SK-N-SH treated with all-trans-retinoic acid at 6 μM for 48 hours (cell line): Measurements from ENCODE around the gene SYNPO.
A peak's percentile ranks its signal among the peaks of the same experiment; 100 is the strongest.

Experiments used
- ATAC-seq: fragments of 200-7000 bp; cut with Tn5 transposase; 3 replicates; pipeline ENCODE4 v1.9.1; 2020; ENCODE audit warnings: mild to moderate bottlenecking, moderate library complexity
- ARNTL ChIP-seq: fragments of 450-650 bp; formaldehyde crosslinking; IDR thresholded peaks from 2 replicates; pipeline ENCODE4 v1.5.0; 2020; ENCODE audit warnings: low read depth, mild to moderate bottlenecking, moderate library complexity, borderline replicate concordance
- CREB5 ChIP-seq: fragments of 250-450 bp; sonication (Bioruptor Pico); IDR thresholded peaks from 2 replicates; pipeline ENCODE4 v1.5.1; 2020; ENCODE audit warnings: low read depth, mild to moderate bottlenecking, moderate library complexity
- CSDC2 ChIP-seq: fragments of 250-450 bp; sonication (Bioruptor Pico); IDR thresholded peaks from 2 replicates; pipeline ENCODE4 v1.5.0; 2020; ENCODE audit warnings: mild to moderate bottlenecking, moderate library complexity
- CSRNP3 ChIP-seq: fragments of 250-450 bp; sonication (Bioruptor Pico); IDR thresholded peaks from 2 replicates; pipeline ENCODE4 v1.5.1; 2021; ENCODE audit warnings: mild to moderate bottlenecking, moderate library complexity
- ESRRG ChIP-seq: fragments of 250-450 bp; sonication (Bioruptor Pico); IDR thresholded peaks from 2 replicates; pipeline ENCODE4 v1.6.1; 2021; ENCODE audit warnings: mild to moderate bottlenecking
- GLIS3 ChIP-seq: fragments of 250-450 bp; sonication (Bioruptor Pico); IDR thresholded peaks from 2 replicates; pipeline ENCODE4 v1.5.0; 2020; ENCODE audit warnings: mild to moderate bottlenecking, moderate library complexity
- ISL1 ChIP-seq: fragments of 250-450 bp; sonication (Bioruptor Pico); IDR thresholded peaks from 2 replicates; pipeline ENCODE4 v2.1.2; 2022; ENCODE audit warnings: mild to moderate bottlenecking, moderate library complexity
- OSR1 ChIP-seq: fragments of 250-450 bp; sonication (Bioruptor Pico); IDR thresholded peaks from 2 replicates; pipeline ENCODE4 v1.8.0; 2022; ENCODE audit warnings: moderate library complexity, mild to moderate bottlenecking, inconsistent platforms
- PATZ1 ChIP-seq: fragments of 250-450 bp; sonication (Bioruptor Pico); IDR thresholded peaks from 2 replicates; pipeline ENCODE4 v1.8.0; 2020; ENCODE audit warnings: mild to moderate bottlenecking, moderate library complexity, borderline replicate concordance
- POU6F1 ChIP-seq: fragments of 250-450 bp; sonication (Bioruptor Pico); IDR thresholded peaks from 2 replicates; pipeline ENCODE4 v1.8.0; 2021; ENCODE audit warnings: low read depth, mild to moderate bottlenecking, moderate library complexity, borderline replicate concordance
- PPARA ChIP-seq: fragments of 250-450 bp; sonication (Bioruptor Pico); IDR thresholded peaks from 2 replicates; pipeline ENCODE4 v1.5.0; 2020; ENCODE audit warnings: mild to moderate bottlenecking, borderline replicate concordance
- RARB ChIP-seq: fragments of 250-450 bp; sonication (Bioruptor Pico); IDR thresholded peaks from 2 replicates; pipeline ENCODE4 v1.8.0; 2021; ENCODE audit warnings: mild to moderate bottlenecking, moderate library complexity
- SNAI2 ChIP-seq: fragments of 250-450 bp; sonication (Bioruptor Pico); IDR thresholded peaks from 2 replicates; pipeline ENCODE4 v1.5.0; 2020; ENCODE audit warnings: mild to moderate bottlenecking, moderate library complexity
- TCF4 ChIP-seq: fragments of 250-450 bp; sonication (Bioruptor Pico); IDR thresholded peaks from 2 replicates; pipeline ENCODE4 v1.8.0; 2021; ENCODE audit warnings: mild to moderate bottlenecking, moderate library complexity, borderline replicate concordance
- TSHZ2 ChIP-seq: fragments of 250-450 bp; sonication (Bioruptor Pico); IDR thresholded peaks from 2 replicates; pipeline ENCODE4 v1.5.0; 2020; ENCODE audit warnings: mild to moderate bottlenecking, moderate library complexity
- ZC3H10 ChIP-seq: fragments of 250-450 bp; sonication (Bioruptor Pico); IDR thresholded peaks from 2 replicates; pipeline ENCODE4 v1.5.1; 2021; ENCODE audit warnings: mild to moderate bottlenecking, moderate library complexity
- ZFP3 ChIP-seq: fragments of 250-450 bp; sonication (Bioruptor Pico); IDR thresholded peaks from 2 replicates; pipeline ENCODE4 v1.5.0; 2020; ENCODE audit warnings: mild to moderate bottlenecking, moderate library complexity
- ZFP30 ChIP-seq: fragments of 450-650 bp; formaldehyde crosslinking; IDR thresholded peaks from 2 replicates; pipeline ENCODE4 v1.5.0; 2022; ENCODE audit warnings: mild to moderate bottlenecking, moderate library complexity
- ZNF565 ChIP-seq: fragments of 450-650 bp; formaldehyde crosslinking; conservative IDR thresholded peaks from 2 replicates; pipeline ENCODE4 v1.5.0; 2020; ENCODE audit warnings: low read depth, mild to moderate bottlenecking, moderate library complexity
- ZNF70 ChIP-seq: fragments of 450-650 bp; formaldehyde crosslinking; IDR thresholded peaks from 2 replicates; pipeline ENCODE4 v1.5.0; 2020; ENCODE audit warnings: mild to moderate bottlenecking, moderate library complexity
- ZNF8 ChIP-seq: fragments of 450-650 bp; formaldehyde crosslinking; IDR thresholded peaks from 2 replicates; pipeline ENCODE4 v1.5.0; 2020; ENCODE audit warnings: mild to moderate bottlenecking, moderate library complexity

SYNPO gene

GRCh38 chr5:150642991-150643710 is 2.7 kb downstream of the SYNPO start:
- TF ChIP-seq POU6F1 (CRISPR knock-in tag) (no peak), ZFP3 (0 out of 2 replicates have a peak, but pooled peaks have one; percentile 2), ZNF565 (CRISPR knock-in tag) (no peak)
- TF ChIP-seq, all 23 proteins: peak for 1

GRCh38 chr5:150644058-150644457 is 3.6 kb downstream of the SYNPO start:
- no peak for TF ChIP-seq GLIS3
- TF ChIP-seq RARB (CRISPR knock-in tag) = no peak
- TF ChIP-seq PPARA (CRISPR knock-in tag) = no peak
- TF ChIP-seq OSR1 (CRISPR knock-in tag) = no peak
- no peak for TF ChIP-seq TCF4
- TF ChIP-seq ZC3H10 = no peak
- no peak for TF ChIP-seq CSRNP3 (CRISPR knock-in tag)
- TF ChIP-seq ZNF70 = no peak
- TF ChIP-seq CSDC2 (CRISPR knock-in tag) = no peak
- TF ChIP-seq ZFP30 (CRISPR knock-in tag) = no peak
- no peak for TF ChIP-seq PATZ1 (CRISPR knock-in tag)
- TF ChIP-seq SNAI2 = no peak
- TF ChIP-seq ISL1 (CRISPR knock-in tag) = no peak
- TF ChIP-seq CREB5 = no peak
- TF ChIP-seq ZNF565 (CRISPR knock-in tag) = no peak
- no peak for TF ChIP-seq TSHZ2 (CRISPR knock-in tag)
- TF ChIP-seq POU6F1 (CRISPR knock-in tag) = no peak
- no peak for TF ChIP-seq ESRRG (CRISPR knock-in tag)
- TF ChIP-seq ZNF8 = no peak
- TF ChIP-seq, all 23 proteins: peak for 0
- ATAC-seq = no peak

More at GRCh38 chr5:150642991-150643710, 2.7 kb downstream of the SYNPO start:
- ATAC-seq = no peak

GRCh38 chr5:150644514-150644913 is 4.1 kb downstream of the SYNPO start:
- ATAC-seq = peak; percentile 18
- TF ChIP-seq ZNF8 = no peak
- TF ChIP-seq ISL1 (CRISPR knock-in tag) = no peak
- TF ChIP-seq PATZ1 (CRISPR knock-in tag) = no peak
- TF ChIP-seq ZNF70 = peak; percentile 44; the same call in 1 of the 2 replicates
- no peak for TF ChIP-seq SNAI2
- TF ChIP-seq CREB5 = no peak
- TF ChIP-seq ZFP30 (CRISPR knock-in tag) = no peak
- TF ChIP-seq PPARA (CRISPR knock-in tag) = no peak
- TF ChIP-seq ARNTL (CRISPR knock-in tag) = no peak
